ENCODE data around the gene IL6. TPM values are rescaled to one million over a fixed set of nuclear protein-coding genes. Genes with fewer than 3 reads are reported as not detected.
"Not testable (repeated sequence)": the region's sequence is repeated elsewhere in the genome, so short reads cannot be mapped to it uniquely, and the experiment has no call there.

IL6 gene
- total RNA-seq, 4 donors from 2014 or later: 17.7 to 381 (median 111) TPM

DNA sequence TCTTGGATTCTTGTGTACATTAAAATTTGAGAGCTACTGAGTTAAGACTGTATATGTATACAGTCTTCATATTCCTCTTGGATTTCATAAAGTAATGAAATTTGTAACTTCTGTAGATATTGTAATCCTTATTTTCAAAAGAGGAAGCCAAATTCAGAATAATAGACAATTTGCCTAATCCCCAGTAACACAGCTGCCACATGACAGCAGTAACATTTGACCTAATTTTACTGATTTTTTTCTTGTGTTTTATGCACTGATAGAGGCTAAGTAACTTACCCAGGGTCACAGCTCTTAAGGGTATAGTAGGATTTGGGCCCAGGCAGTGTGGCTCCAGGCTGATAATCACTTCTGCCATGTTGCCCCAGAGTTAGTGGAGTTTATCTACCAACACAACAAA, 40.4 kb upstream of the IL6 start:
- DNase-seq (ENCODE audit: low spot score) (no peak), ATAC-seq (ENCODE audit: low FRiP score) (no peak)
- TF ChIP-seq, protein P1, sequence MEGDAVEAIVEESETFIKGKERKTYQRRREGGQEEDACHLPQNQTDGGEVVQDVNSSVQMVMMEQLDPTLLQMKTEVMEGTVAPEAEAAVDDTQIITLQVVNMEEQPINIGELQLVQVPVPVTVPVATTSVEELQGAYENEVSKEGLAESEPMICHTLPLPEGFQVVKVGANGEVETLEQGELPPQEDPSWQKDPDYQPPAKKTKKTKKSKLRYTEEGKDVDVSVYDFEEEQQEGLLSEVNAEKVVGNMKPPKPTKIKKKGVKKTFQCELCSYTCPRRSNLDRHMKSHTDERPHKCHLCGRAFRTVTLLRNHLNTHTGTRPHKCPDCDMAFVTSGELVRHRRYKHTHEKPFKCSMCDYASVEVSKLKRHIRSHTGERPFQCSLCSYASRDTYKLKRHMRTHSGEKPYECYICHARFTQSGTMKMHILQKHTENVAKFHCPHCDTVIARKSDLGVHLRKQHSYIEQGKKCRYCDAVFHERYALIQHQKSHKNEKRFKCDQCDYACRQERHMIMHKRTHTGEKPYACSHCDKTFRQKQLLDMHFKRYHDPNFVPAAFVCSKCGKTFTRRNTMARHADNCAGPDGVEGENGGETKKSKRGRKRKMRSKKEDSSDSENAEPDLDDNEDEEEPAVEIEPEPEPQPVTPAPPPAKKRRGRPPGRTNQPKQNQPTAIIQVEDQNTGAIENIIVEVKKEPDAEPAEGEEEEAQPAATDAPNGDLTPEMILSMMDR (IDR thresholded peaks at IDR 0.05): no peak

DNA sequence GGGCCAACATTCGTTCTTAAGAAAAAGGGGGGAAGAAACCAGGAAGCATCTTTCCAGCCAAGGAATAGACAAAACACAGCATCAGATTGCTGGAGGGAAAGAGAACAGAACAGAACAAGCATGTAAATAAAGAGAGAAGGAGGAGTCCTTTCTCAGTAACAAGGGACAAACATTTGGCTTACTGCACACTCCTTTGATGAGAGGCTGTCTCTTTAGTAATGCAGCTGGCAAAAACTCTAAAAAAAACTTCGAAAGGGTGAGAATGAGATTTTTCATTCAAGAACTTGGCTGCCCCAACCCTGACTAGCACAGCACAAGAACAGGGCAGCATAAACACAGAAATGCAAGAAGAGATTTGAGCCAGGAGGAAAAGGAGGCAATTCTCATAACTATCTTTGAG, 38.9 kb upstream of the IL6 start:
- no peak for ATAC-seq (ENCODE audit: low FRiP score)
- TF ChIP-seq, protein P1 (IDR thresholded peaks at IDR 0.05): no peak
- no peak for DNase-seq (ENCODE audit: low spot score)

DNA sequence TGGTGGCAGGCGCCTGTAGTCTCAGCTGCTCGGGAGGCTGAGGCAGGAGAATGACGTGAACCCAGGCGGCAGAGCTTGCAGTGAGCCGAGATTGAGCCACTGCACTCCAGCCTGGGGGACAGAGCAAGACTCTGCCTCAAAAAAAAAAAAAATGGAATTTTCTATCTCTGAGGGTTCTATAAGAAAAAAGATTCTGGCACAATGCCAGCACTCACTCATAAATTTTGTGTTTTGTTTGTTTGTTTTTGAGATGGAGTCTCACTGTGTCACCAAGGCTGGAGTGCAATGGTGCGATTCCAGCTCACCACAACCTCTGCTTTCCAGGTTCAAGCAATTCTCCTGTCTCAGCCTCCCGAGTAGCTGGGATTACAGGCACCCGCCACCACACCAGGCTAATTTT, 38.1 kb upstream of the IL6 start:
- DNase-seq (ENCODE audit: low spot score); ATAC-seq (ENCODE audit: low FRiP score): not testable (repeated sequence)

DNA sequence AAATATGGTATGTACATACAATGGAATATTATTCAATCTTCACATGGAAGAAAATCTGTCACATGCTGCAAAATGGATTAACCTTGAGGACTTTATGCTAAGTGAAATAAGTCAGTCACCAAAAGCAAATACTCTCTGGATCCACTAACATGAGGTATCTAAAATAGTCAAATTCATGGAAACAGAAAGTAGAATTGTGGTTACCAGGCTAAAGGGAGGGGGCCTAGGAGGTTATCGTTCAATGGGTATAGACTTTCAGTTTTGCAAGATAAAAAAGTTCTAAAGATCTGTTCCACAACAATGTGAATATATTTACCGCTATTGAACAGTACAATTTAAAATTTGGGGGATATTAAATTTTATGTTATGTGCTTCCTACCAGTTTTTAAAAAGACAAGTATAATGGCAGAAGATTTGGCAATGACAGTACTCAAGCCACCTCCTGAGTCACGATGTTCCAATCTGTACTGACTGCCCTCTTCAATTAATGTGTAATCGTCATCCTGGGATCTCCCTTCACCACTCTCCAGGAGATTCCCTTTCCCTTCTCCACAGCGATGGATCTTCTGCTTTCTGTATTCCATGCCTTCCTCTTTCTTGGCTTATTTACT, 32.3 kb upstream of the IL6 start:
- TF ChIP-seq, protein P1 (IDR thresholded peaks at IDR 0.05): no peak
- ATAC-seq (ENCODE audit: low FRiP score): no peak
- DNase-seq (ENCODE audit: low spot score): no peak

DNA sequence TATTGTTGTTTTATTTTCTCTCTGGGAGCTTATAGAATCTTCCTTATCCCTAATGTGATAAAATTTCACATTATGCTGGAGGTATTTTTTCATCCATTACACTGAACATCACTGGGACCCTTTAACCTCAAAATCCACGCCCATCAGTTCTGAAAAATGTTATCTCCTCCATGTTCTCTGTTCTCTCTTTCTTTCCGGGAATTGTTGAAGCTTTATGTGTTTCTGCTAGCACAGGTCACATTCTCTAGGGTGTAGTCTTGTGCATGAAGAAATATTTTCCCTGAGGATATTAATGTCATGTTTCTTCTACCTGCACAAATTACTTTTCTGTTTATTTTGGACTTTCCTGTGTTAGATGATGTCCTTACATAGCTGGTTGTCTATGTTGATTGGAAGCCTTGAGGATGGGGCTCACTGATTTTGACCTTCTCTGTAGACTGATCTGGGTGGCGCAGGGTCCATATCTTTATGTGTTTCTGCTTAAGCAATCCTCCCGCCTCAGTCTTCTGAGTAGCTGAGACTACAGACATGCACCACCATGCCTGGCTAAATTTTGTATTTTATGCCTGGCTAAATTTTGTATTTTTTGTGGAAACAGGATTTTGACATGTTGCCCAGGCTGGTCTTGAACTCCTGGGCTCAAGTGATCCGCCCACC, 31.4 kb upstream of the IL6 start:
- TF ChIP-seq, protein P1 (IDR thresholded peaks at IDR 0.05): no peak
- ATAC-seq (ENCODE audit: low FRiP score): no peak
- DNase-seq (ENCODE audit: low spot score): no peak

DNA sequence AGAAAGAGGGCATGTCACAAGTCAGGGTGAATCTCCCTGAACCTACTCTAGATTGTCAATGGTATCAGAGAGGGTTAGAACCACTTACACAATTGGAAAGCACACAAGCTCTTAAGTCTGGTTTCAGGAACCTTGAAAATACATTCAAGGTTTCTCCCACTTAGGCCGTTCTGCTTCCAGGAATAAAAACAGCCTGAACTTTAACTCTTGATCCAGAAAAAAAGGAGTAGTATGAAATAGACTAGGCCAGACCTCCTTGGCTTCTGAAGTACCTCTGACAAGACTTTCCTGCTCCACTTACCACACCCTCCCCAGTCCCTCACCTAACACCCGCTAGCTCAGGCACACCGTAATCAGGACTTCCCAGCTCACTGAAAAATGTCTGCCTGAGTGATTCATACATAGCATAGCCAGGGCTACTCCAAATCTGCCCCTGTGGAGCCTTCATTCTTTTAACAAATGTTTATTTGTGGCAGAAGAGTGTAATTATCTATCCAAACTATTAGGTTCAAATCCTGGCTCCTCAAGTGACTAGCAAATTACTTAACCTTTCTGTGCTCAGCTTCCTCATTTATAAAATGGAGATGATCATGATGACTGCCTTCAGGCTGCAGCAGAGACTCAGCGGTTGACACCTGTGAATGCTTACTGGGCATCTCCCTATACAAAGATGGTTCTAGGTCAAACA, 30.3 kb upstream of the IL6 start:
- DNase-seq (ENCODE audit: low spot score): no peak
- peak; percentile 70 for ATAC-seq (ENCODE audit: low FRiP score)
- TF ChIP-seq, protein P1 (IDR thresholded peaks at IDR 0.05): no peak

DNA sequence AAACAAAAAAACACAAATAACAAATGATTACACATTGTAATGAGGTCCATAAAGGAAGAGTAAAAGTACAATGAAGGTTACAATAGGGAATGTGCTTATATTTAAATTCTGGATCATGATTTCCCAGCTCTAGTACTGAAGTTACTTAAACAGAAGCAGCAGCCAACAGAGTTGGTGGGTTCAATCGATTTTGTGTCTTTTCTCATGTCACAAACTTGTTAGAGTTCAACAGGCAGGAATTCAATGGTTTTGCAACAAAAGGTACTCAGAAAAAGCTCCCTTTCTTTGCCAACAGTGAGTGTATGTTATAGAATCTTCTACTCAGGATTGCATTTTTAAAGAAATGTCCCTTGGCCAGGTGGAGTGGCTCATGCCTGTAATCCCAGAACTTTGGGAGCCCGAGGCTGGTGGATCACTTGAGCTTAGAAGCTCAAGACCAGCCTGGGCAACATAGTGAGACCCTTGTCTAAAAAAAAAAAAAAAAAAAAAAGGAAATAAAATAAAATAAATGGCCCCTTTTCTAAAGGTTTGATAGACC, 29.6 kb upstream of the IL6 start:
- DNase-seq (ENCODE audit: low spot score) (no peak), ATAC-seq (ENCODE audit: low FRiP score) (no peak)
- TF ChIP-seq, protein P1 (IDR thresholded peaks at IDR 0.05): no peak

Measured in omental fat pad (tissue), 4 donors.